ENCODE data around the gene EMILIN3.

GRCh38 chr20:41360831-41361756 is 5.5 kb downstream of the EMILIN3 start:
- TF ChIP-seq EZH2phosphoT487 (IDR thresholded peaks at IDR 0.05; ENCODE audit: borderline replicate concordance, low read depth) = no peak
- TF ChIP-seq JUND (IDR thresholded peaks at IDR 0.05) = no peak
- no peak for TF ChIP-seq CTCF (IDR thresholded peaks at IDR 0.05)
- no peak for TF ChIP-seq YY1 (IDR thresholded peaks at IDR 0.05; ENCODE audit: low read depth)
- TF ChIP-seq RAD21 (IDR thresholded peaks at IDR 0.05; ENCODE audit: low read length) = no peak
- TF ChIP-seq GABPA (IDR thresholded peaks at IDR 0.05; ENCODE audit: low read depth) = no peak
